Effector memory CD8-positive, alpha-beta T cell (primary cell): Measurements from ENCODE around the gene FYCO1.

ENCODE experiments used
- ATAC-seq: fragments of 150-1000 bp; cut with Tn5 transposase; replicated peaks from 2 replicates; pipeline ENCODE4 v1.10.0; 2021; ENCODE audit warnings: mild to moderate bottlenecking, moderate library complexity
- DNase-seq, 3 experiments: peaks; one replicate each; pipeline ENCODE4 v3.0.0; 2021
- H3K27ac Mint-ChIP-seq, 2 donors: one replicate each; pipeline ENCODE4 v1.8.0; 2022; ENCODE audit warnings: mild to moderate bottlenecking in 2 of 2, mixed read lengths in 2 of 2, moderate library complexity in 2 of 2
- H3K27me3 Mint-ChIP-seq, 2 donors: one replicate each; pipeline ENCODE4 v1.8.0; 2022; ENCODE audit warnings: mixed read lengths in 2 of 2
- H3K36me3 Mint-ChIP-seq: one replicate; pipeline ENCODE4 v1.8.0; 2022; ENCODE audit warnings: mild to moderate bottlenecking, moderate library complexity, mixed read lengths; ENCODE audit not compliant: insufficient read depth
- H3K4me1 Mint-ChIP-seq, 2 donors: one replicate each; pipeline ENCODE4 v1.8.0; 2022; ENCODE audit warnings: low read depth in 2 of 2, mixed read lengths in 2 of 2
- H3K4me3 Mint-ChIP-seq, 2 donors: one replicate each; pipeline ENCODE4 v1.8.0; 2022; ENCODE audit warnings: mild to moderate bottlenecking in 2 of 2, mixed read lengths in 2 of 2, moderate library complexity in 2 of 2
- H3K9me3 Mint-ChIP-seq, 2 donors: one replicate each; pipeline ENCODE4 v1.8.0; 2022; ENCODE audit warnings: mixed read lengths in 2 of 2

FYCO1 gene

DNA sequence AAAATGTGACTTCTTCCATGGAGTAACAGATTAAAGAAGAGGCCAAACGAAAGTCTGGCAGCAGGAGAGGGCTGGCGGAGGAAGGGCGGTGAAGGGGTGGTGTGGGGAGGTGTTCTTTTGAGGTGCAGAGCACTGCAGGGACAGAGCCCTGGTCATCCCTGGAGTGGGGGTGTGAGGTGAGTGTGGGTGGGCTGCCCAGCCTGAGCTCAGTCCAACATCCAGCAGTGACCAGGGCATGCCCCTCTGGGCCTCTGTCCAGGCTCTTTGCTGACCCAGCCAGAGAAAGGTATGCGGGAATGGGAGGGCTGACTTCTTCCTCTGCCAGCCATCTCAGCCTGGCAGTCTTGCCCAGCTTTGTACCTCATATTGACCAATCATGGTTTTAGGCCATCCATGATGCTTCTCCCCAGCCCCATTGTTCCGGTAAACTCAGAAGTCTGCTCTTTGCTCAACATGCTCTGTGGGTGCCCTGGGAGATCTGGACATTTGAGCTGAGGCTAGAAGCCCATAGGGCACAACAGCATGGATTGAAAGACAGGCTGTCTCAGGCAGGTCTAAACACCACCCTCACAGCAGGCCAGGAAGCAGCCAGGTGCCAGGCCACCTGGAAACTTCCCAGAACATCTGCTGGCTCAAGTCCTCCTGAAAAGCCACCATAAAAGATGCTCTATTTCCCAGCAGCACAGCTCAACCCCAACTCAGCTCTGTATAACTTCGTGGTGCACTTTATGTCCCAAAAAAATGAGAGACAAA, 78.3 kb downstream of the FYCO1 start:
- Mint-ChIP-seq H3K4me3 (peak overlapping the region in 1 of 2 donors; percentile 27), H3K27ac (peak overlapping the region; percentile 27 to 94), H3K4me1 (peaks cover 40 to 41% of the 10 kb centered on the region in 2 donors), H3K36me3 (peaks cover 55% of the 10 kb centered on the region), H3K27me3 (no peaks in the 10 kb centered on the region), H3K9me3 (no peaks in the 10 kb centered on the region)
- DNase-seq (no peak), ATAC-seq (no peak)

DNA sequence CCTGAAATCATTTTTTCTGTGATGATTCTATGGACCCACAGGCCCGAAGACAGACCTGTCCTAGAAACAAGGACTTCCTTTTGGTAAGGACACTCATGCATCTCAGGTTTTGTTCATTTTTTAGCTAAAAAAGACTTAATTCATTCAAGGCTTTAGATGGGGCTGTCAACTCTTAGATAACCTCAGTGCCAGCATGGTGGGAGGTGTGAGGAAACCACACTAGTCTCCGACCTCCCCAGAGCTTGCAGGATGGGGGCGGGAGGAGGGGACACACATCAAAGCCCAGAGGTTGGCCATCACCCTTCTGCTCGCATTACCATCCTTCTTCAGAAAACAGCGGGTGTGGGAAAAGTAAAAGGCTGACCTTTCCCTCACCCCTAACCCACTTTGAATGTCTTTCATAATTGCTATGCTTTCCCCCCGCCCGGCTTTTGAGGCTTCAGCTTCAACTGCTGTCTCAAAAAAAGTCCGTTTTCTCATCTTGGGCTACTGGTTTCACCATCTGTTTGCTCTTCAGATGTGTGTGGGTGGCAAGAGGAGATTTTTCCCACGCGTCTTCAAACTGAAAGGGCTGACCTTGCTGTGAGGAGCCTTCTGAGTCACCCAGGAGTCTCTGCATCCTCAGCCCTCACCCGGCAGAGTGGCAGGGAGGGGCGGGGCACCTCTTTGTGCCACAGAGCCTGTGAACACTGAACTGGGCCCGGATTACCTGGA, 79.9 kb downstream of the FYCO1 start:
- Mint-ChIP-seq H3K4me1 (peaks cover 33 to 45% of the 10 kb centered on the region in 2 donors), H3K4me3 (peak overlapping the region; percentile 72 to 81), H3K27ac (peak overlapping the region; percentile 85 to 94), H3K27me3 (no peaks in the 10 kb centered on the region), H3K36me3 (peaks cover 45% of the 10 kb centered on the region), H3K9me3 (no peaks in the 10 kb centered on the region)
- peak; percentile 84 for ATAC-seq
- DNase-seq = peak; percentile 51 to 72 (median 71)

DNA sequence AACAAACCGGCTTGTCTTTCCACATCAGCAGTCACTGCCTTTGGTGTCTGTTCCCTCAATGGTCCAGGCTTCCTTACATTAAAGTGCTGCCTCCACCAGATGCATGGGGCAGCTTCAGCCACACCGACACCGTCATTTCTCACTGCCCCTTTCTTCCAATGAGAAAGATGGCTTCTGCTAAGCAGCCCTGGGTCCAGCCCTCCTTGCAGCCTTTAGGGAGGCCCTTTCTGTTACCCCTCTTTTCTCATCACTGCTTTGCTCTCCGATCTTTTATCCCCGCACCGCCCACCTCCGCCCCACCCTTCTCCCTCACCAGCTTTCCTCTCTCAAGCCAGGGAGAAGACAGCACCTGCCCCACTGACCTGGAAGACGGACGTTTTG, 80.6 kb downstream of the FYCO1 start:
- DNase-seq (no peak), ATAC-seq (no peak)
- H3K9me3 Mint-ChIP-seq = no peaks in the 10 kb centered on the region
- H3K4me3 Mint-ChIP-seq = peak overlapping the region; percentile 72 to 81
- H3K27ac Mint-ChIP-seq = peak overlapping the region; percentile 85 to 94
- H3K27me3 Mint-ChIP-seq = no peaks in the 10 kb centered on the region
- peaks cover 39% of the 10 kb centered on the region for H3K36me3 Mint-ChIP-seq
- H3K4me1 Mint-ChIP-seq = peaks cover 37 to 49% of the 10 kb centered on the region in 2 donors

DNA sequence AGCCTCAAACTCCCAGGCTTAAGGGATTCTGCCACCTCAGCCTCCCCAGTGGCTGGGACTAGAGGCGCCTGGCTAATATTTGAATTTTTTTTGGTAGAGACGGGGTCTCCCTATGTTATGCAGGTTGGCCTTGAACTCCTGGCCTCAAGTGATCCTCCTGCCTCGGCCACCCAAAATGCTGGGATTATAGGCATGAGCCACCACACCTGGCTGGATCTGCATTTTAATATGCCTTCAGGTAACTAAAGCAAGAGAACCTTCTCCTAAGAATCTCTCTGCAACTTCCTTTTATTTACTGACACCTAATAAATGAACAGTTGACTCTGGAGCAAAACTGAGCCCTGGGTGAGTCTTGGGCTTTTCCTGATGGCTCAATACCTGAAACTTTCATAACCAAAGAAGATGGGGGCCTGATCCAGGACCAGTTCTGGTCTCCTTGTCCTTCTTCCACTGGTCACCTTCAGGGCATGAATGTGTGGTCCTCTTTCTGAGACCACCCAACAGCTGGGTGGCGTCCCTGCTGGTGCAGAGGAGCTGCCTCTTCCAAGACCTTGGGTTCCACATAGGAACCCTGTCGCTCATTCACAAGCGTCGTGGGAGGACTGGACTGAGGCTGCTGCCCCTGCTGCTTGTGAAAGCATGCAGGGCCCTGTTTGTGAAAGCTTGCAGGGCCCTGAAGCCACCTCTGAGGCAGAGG, 81.1 kb downstream of the FYCO1 start:
- H3K4me1 Mint-ChIP-seq = peaks cover 41 to 54% of the 10 kb centered on the region in 2 donors
- H3K9me3 Mint-ChIP-seq = no peaks in the 10 kb centered on the region
- DNase-seq (no peak), ATAC-seq (no peak)
- peaks cover 38% of the 10 kb centered on the region for H3K36me3 Mint-ChIP-seq
- H3K27me3 Mint-ChIP-seq = no peaks in the 10 kb centered on the region
- peak overlapping the region; percentile 28 to 94 for H3K27ac Mint-ChIP-seq
- H3K4me3 Mint-ChIP-seq = peak overlapping the region; percentile 72 to 81

DNA sequence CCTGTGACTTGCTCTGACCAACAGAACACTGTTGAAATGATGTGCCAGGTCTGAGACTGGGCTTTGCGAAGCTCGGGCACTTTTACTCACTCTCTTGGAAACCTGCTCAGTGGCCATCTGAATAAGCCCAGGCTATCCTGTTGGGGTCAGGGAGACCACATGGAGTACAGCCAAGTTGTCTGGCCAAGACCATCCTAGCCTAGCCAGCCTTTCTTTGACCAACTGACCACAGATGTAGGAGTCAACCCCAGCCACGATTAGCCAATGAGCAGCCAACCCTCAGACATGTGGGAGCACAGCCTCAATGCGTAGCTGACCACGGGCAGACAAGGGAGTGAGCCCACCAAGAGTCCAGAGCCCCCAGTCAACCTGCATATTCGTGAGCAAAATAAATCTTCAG, 83.2 kb downstream of the FYCO1 start:
- Mint-ChIP-seq H3K4me1 (peaks cover 52 to 68% of the 10 kb centered on the region in 2 donors), H3K27ac (peak overlapping the region in 1 of 2 donors; percentile 52), H3K36me3 (peaks cover 29% of the 10 kb centered on the region), H3K4me3 (peak overlapping the region in 1 of 2 donors; percentile 5), H3K27me3 (no peaks in the 10 kb centered on the region), H3K9me3 (no peaks in the 10 kb centered on the region)
- ATAC-seq (no peak), DNase-seq (no peak)

DNA sequence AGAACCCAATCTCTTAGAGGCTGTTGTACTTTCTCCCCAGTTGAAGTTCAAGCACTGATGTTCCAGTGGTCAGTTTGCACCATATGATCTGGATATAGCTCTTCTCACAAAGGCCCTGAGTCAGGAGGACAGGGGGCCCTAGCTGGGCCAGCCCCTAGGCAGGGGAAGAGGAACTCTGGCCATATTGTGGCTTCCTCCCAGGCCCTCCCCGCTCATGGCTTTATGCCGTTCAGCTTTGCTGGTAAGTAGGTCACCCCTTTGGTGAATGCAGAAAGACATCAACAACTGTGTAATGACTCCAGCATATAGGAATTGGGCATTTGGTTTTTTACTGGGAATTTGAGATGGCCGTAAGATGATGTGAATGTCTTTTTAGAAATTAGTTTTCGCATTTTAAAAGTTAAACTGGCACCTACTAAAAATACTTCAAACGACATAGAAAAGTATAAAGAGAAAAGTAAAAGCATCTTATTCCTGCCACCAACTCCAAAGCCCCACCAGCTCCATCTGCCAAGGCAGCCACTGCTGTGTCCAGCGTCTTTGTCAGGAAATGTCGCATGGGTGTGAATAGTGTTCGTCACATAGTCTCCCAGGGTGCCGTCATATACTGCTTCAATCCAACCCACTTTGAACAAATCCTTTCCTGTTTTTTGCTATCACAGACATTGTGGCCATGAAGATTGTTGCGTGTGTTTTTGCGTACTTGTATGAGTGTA, 84.0 kb downstream of the FYCO1 start:
- H3K27ac Mint-ChIP-seq = peak overlapping the region; percentile 5 to 52
- H3K9me3 Mint-ChIP-seq = no peaks in the 10 kb centered on the region
- H3K27me3 Mint-ChIP-seq = no peaks in the 10 kb centered on the region
- ATAC-seq = no peak
- H3K36me3 Mint-ChIP-seq = peaks cover 23% of the 10 kb centered on the region
- H3K4me3 Mint-ChIP-seq = peak overlapping the region; percentile 5 to 15
- peak in 1 of 3 experiments; percentile 12 for DNase-seq
- H3K4me1 Mint-ChIP-seq = peaks cover 53 to 70% of the 10 kb centered on the region in 2 donors

DNA sequence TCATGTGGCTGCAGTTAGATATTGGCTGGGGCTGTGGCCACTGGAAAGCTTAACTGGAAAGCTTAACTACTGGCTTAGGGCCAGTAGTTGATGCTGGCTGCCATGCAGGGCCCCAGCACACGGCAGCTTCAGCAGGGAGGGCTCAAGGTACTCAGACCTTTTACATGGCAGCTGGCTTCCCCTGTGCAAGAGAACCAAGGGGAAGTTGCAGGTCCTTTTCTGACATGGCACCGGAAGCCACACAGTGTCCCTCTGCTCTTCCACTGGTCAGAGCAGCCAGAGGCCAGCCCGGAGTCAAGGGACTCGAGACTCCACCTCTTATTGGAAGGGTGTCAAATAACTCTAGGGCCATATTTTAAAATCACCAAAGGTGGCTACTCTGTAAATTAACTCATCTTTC, 84.7 kb downstream of the FYCO1 start:
- H3K27ac Mint-ChIP-seq = peak overlapping the region; percentile 29 to 69
- DNase-seq (no peak), ATAC-seq (no peak)
- H3K36me3 Mint-ChIP-seq = peaks cover 15% of the 10 kb centered on the region
- no peaks in the 10 kb centered on the region for H3K9me3 Mint-ChIP-seq
- no peaks in the 10 kb centered on the region for H3K27me3 Mint-ChIP-seq
- H3K4me3 Mint-ChIP-seq = no peak overlapping the region
- peaks cover 47 to 64% of the 10 kb centered on the region in 2 donors for H3K4me1 Mint-ChIP-seq

DNA sequence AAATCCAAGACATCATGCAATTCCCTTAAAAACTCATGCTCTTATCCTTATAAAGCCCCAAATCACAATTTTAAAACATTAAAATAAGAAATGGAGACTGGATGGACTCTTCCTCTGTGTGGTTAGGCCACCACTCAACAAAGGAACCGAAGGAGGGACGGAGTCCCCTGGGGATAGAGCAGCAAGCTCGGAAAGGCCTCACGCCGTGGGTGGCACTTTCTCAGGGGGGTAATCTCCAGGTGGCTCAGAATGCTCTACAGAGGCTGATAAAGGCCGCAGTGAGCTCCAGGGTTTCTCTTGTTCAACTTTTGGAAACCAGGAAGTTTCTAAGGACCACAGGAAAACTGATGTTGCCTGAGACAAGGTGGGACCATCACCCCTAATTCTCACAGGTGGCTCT, 86.1 kb downstream of the FYCO1 start:
- ATAC-seq (no peak), DNase-seq (no peak)
- no peaks in the 10 kb centered on the region for H3K9me3 Mint-ChIP-seq
- peak overlapping the region in 1 of 2 donors; percentile 66 for H3K27ac Mint-ChIP-seq
- peaks cover 33 to 56% of the 10 kb centered on the region in 2 donors for H3K4me1 Mint-ChIP-seq
- no peaks in the 10 kb centered on the region for H3K27me3 Mint-ChIP-seq
- H3K4me3 Mint-ChIP-seq = peak overlapping the region; percentile 10 to 16
- peaks cover 10% of the 10 kb centered on the region for H3K36me3 Mint-ChIP-seq

DNA sequence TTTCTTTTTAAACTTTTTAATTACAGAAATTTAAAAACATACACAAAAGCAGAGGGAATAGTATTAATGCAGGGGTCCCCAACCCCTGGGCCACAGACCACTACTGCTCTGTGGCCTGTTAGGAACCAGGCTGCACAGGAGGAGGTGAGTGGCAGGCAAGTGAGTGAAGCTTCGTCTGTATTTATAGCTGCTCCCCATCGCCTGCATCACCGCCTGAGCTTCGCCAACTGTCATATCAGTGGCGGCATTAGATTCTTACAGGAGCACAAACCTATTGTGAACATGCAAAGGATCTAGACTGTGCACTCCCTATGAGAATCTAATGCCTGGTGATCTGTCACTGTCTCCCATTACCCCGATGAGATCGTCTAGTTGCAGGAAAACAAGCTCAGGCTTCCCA, 86.9 kb downstream of the FYCO1 start:
- H3K36me3 Mint-ChIP-seq = peaks cover 10% of the 10 kb centered on the region
- H3K9me3 Mint-ChIP-seq = no peaks in the 10 kb centered on the region
- ATAC-seq = no peak
- H3K27ac Mint-ChIP-seq = peak overlapping the region; percentile 66 to 77
- H3K4me1 Mint-ChIP-seq = peaks cover 31 to 53% of the 10 kb centered on the region in 2 donors
- H3K27me3 Mint-ChIP-seq = no peaks in the 10 kb centered on the region
- DNase-seq = no peak
- peak overlapping the region; percentile 57 to 58 for H3K4me3 Mint-ChIP-seq

DNA sequence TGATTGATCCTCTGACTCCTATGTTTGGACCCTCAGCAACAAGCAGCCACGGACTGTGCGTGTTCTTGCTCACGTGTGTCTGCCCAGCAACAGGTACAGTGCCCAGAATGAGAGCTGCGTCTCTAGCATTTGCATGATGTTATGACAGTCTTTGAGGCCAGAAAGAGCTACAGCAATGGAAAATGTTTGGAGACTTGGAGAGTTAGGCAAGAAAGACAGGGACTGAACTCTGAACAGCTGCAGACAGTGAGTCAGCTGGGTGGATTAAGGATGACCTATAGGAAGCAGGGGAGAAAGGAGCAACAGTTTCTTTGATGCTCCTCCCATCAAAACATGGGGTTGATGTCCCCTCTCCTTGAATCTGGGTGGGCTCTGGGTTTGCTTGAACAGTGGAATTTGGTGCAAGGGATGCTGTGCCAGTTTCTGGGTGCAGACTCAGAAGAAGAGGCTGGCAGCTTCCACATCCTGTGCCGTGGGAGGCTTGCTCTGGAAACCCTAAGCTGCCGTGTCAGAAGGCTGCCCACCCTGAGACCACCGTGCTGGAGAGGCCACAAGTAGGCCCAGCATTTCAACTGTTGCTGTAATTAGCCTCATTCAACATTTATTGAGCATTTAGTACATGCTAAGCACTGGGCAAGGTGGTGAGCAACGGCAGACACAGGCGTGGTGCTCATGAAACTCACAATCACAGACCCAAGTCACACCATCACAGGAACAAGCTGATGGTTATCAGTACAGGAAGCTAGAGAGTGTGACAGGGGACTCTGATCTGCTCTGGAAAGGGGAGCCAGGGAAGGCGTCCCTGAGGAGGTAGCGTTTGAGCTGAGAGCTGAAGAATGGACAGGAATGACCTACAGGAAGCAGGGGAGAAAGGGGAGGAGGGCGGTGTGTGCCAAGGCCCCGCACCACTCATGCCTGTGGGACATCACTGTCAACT, 87.6 kb downstream of the FYCO1 start:
- peaks cover 10% of the 10 kb centered on the region for H3K36me3 Mint-ChIP-seq
- H3K27me3 Mint-ChIP-seq = no peaks in the 10 kb centered on the region
- H3K4me1 Mint-ChIP-seq = peaks cover 31 to 53% of the 10 kb centered on the region in 2 donors
- DNase-seq = peak in 2 of 3 experiments; percentile 13 to 20
- H3K4me3 Mint-ChIP-seq = peak overlapping the region; percentile 57 to 58
- peak overlapping the region; percentile 66 to 77 for H3K27ac Mint-ChIP-seq
- no peaks in the 10 kb centered on the region for H3K9me3 Mint-ChIP-seq
- ATAC-seq = peak; percentile 85

DNA sequence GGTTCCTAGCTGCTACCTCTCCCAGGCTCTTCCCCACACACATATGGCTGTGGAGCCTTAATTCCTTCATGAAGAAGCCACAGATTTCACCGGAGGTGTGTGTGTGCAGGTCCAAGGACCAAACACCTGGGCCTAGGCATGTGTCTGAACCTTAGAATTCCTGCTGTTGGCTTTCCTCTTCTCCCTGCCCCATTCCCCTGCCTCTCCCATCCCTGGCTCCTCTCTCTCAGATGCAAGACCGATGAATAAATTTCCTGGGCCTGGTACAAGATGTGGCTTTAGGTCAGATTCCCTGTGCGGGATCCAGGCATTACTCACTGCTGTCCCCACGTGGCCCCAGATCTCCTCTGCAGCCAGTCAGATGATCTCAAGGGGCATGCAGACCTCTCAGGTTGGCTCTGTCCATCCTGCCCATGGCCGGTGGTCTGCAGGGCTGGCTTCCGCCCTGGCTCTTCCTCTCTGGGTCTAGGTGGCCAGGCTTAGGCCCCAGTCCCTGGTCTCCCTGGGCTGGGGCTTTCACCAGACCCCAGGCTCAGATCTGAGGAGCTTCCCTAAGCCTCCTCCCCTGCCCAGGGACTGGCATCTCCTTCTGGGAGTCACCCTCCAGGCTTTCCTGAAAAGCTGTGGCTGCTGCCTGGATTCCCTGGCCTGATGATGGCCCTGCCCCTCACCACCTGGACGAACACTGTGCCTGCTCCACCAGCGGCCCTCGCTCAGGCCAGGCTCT, 88.8 kb downstream of the FYCO1 start:
- H3K9me3 Mint-ChIP-seq = no peaks in the 10 kb centered on the region
- H3K27me3 Mint-ChIP-seq = no peaks in the 10 kb centered on the region
- peak overlapping the region; percentile 57 to 58 for H3K4me3 Mint-ChIP-seq
- ATAC-seq = no peak
- H3K4me1 Mint-ChIP-seq = peaks cover 31 to 48% of the 10 kb centered on the region in 2 donors
- DNase-seq = no peak
- H3K36me3 Mint-ChIP-seq = peaks cover 10% of the 10 kb centered on the region
- H3K27ac Mint-ChIP-seq = peak overlapping the region; percentile 66 to 77

DNA sequence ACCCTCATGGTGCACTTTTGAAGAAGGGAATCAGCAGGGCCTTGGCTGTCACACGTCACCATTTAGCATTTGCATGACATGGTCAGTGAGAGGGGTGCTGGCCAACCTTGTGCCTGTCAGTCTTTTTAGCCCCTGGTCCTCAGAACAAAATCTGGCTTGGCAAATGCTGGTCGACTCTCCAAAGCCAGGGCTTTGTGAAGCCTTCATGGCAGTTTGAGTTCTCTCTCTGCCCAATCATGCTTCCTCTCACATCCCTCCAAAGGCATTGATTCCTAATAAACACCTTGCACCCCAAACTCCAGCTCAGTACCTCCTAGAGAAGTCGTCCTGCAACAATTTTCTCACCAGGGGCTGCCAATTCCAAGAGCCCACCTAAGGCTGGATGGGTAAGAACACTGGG, 89.9 kb downstream of the FYCO1 start:
- DNase-seq (no peak), ATAC-seq (no peak)
- H3K4me3 Mint-ChIP-seq = no peak overlapping the region
- H3K4me1 Mint-ChIP-seq = peaks cover 31 to 43% of the 10 kb centered on the region in 2 donors
- no peaks in the 10 kb centered on the region for H3K9me3 Mint-ChIP-seq
- no peaks in the 10 kb centered on the region for H3K27me3 Mint-ChIP-seq
- no peak overlapping the region for H3K27ac Mint-ChIP-seq
- peaks cover 7% of the 10 kb centered on the region for H3K36me3 Mint-ChIP-seq
